Measurements from ENCODE around the gene CRACR2B. TPM values are rescaled to one million over a fixed set of nuclear protein-coding genes. Genes with fewer than 3 reads are reported as not detected.

CRACR2B gene
- total RNA-seq, 1 donor from 2014 or later, result 0.57 TPM

DNA sequence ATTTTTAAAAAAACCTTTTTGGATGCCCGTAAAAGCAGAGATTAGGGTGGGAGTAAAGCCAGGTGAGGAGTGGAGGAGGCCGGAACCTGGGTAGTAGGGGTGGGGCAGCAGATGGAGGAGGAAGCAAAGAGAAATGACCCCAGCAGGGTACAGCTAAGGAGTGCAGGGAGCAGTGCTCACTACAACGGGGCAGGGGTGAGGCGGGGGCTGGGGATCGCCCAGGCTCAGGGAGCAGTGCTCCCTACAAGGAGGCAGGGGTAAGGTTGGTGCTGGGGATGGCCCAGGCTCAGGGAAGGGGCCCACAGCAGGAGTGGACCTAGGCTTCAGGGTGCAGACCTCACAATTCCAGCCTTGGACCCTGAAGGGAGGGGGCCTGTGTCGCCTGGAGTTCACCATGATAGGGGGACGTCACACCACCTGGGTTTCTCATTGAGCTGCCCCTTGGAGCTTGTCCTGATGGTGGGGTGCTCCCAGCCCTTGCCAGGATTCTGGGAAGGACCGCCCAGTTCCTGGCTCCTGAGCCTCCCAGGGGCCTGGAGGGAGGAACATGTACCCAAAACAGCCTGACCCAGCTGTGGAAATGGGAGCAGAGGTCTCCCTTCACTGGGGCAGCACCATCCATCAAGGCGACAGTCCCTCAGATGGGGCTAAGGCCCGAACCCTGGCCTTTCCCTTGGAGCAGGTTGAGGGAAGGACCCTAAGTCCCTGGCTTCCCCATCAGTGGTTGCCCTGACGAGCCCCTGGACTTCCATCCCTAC, 11.9 kb upstream of the CRACR2B start:
- no peak overlapping the region for H3K4me3 Mint-ChIP-seq (ENCODE audit: unreplicated experiment)
- peak overlapping the region; percentile 12 for H3K27ac Mint-ChIP-seq (ENCODE audit: unreplicated experiment)
- DNase-seq (ENCODE audit: low spot score), result no peak
- H3K4me1 Mint-ChIP-seq (ENCODE audit: low read depth), result peaks cover 23% of the 10 kb centered on the region
- TF ChIP-seq, protein P1, sequence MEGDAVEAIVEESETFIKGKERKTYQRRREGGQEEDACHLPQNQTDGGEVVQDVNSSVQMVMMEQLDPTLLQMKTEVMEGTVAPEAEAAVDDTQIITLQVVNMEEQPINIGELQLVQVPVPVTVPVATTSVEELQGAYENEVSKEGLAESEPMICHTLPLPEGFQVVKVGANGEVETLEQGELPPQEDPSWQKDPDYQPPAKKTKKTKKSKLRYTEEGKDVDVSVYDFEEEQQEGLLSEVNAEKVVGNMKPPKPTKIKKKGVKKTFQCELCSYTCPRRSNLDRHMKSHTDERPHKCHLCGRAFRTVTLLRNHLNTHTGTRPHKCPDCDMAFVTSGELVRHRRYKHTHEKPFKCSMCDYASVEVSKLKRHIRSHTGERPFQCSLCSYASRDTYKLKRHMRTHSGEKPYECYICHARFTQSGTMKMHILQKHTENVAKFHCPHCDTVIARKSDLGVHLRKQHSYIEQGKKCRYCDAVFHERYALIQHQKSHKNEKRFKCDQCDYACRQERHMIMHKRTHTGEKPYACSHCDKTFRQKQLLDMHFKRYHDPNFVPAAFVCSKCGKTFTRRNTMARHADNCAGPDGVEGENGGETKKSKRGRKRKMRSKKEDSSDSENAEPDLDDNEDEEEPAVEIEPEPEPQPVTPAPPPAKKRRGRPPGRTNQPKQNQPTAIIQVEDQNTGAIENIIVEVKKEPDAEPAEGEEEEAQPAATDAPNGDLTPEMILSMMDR (IDR thresholded peaks at IDR 0.05), result no peak
- no peaks in the 10 kb centered on the region for H3K27me3 Mint-ChIP-seq (ENCODE audit: low read depth)
- H3K9me3 Mint-ChIP-seq (ENCODE audit: low read depth), result no peaks in the 10 kb centered on the region
- peaks cover 16% of the 10 kb centered on the region for H3K36me3 Mint-ChIP-seq (ENCODE audit: low read depth)

DNA sequence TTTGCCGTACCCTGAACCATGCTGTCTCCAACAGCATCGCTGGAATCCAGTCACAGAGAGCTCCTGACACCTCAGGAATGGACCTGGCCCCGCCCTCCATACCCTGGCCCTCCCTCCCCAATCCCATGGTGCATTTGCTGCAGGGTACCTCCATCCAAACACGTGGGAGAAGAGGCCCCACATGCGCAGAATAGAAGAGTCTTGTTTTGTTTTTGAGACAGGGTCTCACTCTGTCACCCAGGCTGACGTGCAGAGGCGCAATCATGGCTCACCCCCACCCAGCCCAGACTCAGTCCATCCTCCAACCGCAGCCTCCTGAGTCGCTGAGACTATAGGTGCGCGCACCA, 11.3 kb upstream of the CRACR2B start:
- no peak for DNase-seq (ENCODE audit: low spot score)
- TF ChIP-seq, protein P1 (IDR thresholded peaks at IDR 0.05), result no peak
- Mint-ChIP-seq H3K9me3 (ENCODE audit: low read depth) (no peaks in the 10 kb centered on the region), H3K27ac (ENCODE audit: unreplicated experiment) (no peak overlapping the region), H3K36me3 (ENCODE audit: low read depth) (peaks cover 14% of the 10 kb centered on the region), H3K27me3 (ENCODE audit: low read depth) (no peaks in the 10 kb centered on the region), H3K4me3 (ENCODE audit: unreplicated experiment) (no peak overlapping the region), H3K4me1 (ENCODE audit: low read depth) (peaks cover 23% of the 10 kb centered on the region)

DNA sequence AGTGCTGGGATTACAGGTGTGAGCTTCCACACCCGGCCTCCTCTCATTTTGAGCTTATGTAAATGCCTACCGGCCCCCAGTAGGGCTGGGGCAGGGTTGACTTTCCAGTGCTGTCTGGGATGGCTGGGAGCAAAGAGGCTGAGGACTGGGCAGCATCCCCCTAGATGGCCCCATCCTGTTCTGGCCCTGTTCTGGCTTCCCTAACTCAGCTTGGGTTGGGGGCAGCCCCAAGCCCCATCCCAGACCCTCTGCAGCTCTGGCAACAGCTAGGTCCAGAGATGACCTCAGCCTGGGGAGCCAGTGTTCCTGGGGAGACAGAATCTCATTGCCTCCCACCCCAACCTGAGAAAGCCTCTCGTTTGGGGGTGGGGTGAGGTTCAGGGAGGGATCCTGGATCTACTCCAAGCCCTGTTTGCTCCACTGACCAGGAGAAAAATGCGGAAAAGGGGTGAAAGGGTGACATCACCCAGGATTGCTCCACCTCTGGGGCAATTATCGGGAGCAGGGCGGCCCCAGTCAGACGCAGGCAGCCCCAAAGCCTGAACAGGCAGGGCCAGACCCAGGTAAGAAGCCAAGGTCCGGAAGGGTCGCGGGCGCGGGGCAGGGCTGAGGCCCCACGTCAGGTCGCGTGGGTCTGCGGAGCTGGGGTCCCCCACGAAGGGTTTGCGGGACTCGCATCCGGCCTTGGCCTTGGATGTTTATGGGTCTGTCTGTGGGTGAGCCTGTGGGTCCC, 9.2 kb upstream of the CRACR2B start, which contains the start of gene PNPLA2:
Gene PNPLA2, plus strand, starts transcription at position 519 of the 733 bp plus-strand sequence. CDS start 805 bp downstream, outside the sequence.
- no peaks in the 10 kb centered on the region for H3K27me3 Mint-ChIP-seq (ENCODE audit: low read depth)
- peaks cover 22% of the 10 kb centered on the region for H3K4me1 Mint-ChIP-seq (ENCODE audit: low read depth)
- DNase-seq (ENCODE audit: low spot score), result no peak
- TF ChIP-seq, protein P1 (IDR thresholded peaks at IDR 0.05), result no peak
- H3K36me3 Mint-ChIP-seq (ENCODE audit: low read depth), result peaks cover 4% of the 10 kb centered on the region
- peak within 1 kb of the TSS; percentile 74 for H3K27ac Mint-ChIP-seq (ENCODE audit: unreplicated experiment)
- peak within 1 kb of the TSS; percentile 80 for H3K4me3 Mint-ChIP-seq (ENCODE audit: unreplicated experiment)
- H3K9me3 Mint-ChIP-seq (ENCODE audit: low read depth), result no peaks in the 10 kb centered on the region

DNA sequence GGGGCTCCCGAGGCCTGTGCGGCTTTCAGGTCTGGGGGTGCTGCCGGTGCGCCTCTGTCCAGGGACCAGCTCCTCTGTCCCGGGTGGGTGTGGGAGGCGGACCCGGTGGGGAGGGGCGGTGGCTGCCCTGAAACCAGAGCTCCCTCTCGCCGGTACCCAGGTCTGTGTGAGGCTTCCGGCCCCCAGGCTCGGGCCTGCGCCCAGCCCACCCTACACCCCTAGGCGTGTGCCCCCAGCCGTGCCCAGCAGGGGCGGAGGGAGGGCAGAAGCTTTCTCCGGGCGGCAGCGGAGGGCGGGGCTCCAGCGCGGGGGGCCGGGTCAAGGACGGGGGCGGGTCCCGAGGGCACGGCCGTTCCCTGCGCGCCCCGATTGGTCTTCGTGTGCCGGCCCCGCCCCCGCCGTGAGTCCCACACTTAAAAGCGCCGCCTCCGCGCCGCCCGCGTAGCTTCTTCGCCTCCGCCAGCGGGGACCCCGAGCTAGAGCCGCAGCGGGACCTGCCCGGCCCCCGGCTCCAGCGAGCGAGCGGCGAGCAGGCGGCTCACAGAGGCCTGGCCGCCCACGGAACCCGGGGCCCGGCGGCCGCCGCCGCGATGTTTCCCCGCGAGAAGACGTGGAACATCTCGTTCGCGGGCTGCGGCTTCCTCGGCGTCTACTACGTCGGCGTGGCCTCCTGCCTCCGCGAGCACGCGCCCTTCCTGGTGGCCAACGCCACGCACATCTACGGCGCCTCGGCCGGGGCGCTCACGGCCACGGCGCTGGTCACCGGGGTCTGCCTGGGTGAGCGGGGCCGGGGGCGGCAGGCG, 8.4 kb upstream of the CRACR2B start:
- peaks cover 22% of the 10 kb centered on the region for H3K4me1 Mint-ChIP-seq (ENCODE audit: low read depth)
- H3K27me3 Mint-ChIP-seq (ENCODE audit: low read depth), result no peaks in the 10 kb centered on the region
- H3K27ac Mint-ChIP-seq (ENCODE audit: unreplicated experiment), result peak overlapping the region; percentile 74
- H3K36me3 Mint-ChIP-seq (ENCODE audit: low read depth), result peaks cover 2% of the 10 kb centered on the region
- no peaks in the 10 kb centered on the region for H3K9me3 Mint-ChIP-seq (ENCODE audit: low read depth)
- no peak for DNase-seq (ENCODE audit: low spot score)
- TF ChIP-seq, protein P1 (IDR thresholded peaks at IDR 0.05), result no peak
- H3K4me3 Mint-ChIP-seq (ENCODE audit: unreplicated experiment), result peak overlapping the region; percentile 80

Measured in chondrocyte (in vitro differentiated cells).